ENCODE measurements around the gene UBL3. TPM values are rescaled to one million over a fixed set of nuclear protein-coding genes. Genes with fewer than 3 reads are reported as not detected.

Gene UBL3
- total and polyA plus RNA-seq, 2 of the 8 experiments (the other 6 are each of a cell fraction or from before 2014, with no cell fraction given): 5.3 to 16.1 TPM

DNA sequence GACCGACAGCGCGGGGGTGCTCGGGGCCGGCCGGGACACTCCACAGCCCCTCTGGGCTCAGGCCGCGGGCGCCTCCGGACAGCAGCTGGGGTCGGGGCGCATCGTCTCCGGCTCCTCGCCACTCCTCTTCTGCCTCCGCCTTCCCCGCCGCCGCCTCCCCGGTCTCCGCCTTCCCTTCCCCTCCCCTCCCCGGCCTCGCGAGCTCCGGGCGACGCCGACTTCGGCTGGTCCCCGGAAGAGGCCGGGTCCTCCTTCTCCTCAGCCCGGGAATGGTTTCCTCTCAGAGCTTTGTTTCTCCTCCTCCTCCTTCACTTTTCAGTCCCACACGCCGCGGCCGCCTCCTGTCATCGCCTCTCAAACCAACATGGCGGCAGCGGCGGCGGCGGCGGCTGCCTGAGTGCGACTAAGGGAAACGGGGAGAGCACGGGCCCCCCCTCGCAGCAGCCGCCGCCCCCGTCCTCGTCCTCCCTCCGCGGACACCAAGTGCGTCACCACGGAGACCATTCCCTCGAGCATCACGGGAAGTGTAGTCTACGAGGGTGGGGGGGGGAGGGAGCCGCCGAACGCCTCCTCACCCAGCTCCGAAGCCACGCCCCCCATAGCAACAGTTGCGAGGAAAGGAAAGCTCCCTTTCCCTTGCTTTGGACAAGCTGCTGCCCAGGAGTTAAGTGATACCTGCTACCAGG lies at the start of gene UBL3 (continued):
- TF ChIP-seq GTF2F1 (IDR thresholded peaks at IDR 0.05; ENCODE audit: borderline replicate concordance, low read depth, low read length) (no peak), ASH2L (IDR thresholded peaks at IDR 0.05; ENCODE audit: low read length) (peak; percentile 96), CHD2 (IDR thresholded peaks at IDR 0.05; ENCODE audit: low read length) (no peak), RBBP5 (IDR thresholded peaks at IDR 0.05; ENCODE audit: borderline replicate concordance, low read depth, low read length) (peak; percentile 84), POLR2A (IDR thresholded peaks at IDR 0.05; ENCODE audit: control extremely low read depth in 1 of 2, low read depth in 2 of 2, low read length in 2 of 2) (peak in 1 of 2 experiments; percentile 59; a peak in 2 of 3 replicates), TAF1 (IDR thresholded peaks at IDR 0.05; ENCODE audit: low read depth, low read length) (peak; percentile 76), NANOG (IDR thresholded peaks at IDR 0.05; ENCODE audit: insufficient read depth, low read depth, low read length, poor library complexity, severe bottlenecking) (no peak), SAP30 (IDR thresholded peaks at IDR 0.05; ENCODE audit: insufficient read depth, insufficient replicate concordance, low read length) (no peak), SIN3A (conservative IDR thresholded peaks at IDR 0.05 in 1 of 2, IDR thresholded peaks at IDR 0.05 in 1 of 2; ENCODE audit: low read depth in 1 of 2, low read length in 2 of 2) (peak in 1 of 2 experiments; percentile 82; a peak in 2 of 4 replicates), TBP (IDR thresholded peaks at IDR 0.05; ENCODE audit: low read depth, low read length) (peak; percentile 56), JUND (IDR thresholded peaks at IDR 0.05; ENCODE audit: low read length) (no peak), EP300 (IDR thresholded peaks at IDR 0.05; ENCODE audit: borderline replicate concordance in 1 of 2, low read depth in 2 of 2, low read length in 2 of 2) (peak in 1 of 2 experiments; percentile 39; a peak in 1 of 3 replicates)
